ENCODE measurements around the gene SPTB.

DNA sequence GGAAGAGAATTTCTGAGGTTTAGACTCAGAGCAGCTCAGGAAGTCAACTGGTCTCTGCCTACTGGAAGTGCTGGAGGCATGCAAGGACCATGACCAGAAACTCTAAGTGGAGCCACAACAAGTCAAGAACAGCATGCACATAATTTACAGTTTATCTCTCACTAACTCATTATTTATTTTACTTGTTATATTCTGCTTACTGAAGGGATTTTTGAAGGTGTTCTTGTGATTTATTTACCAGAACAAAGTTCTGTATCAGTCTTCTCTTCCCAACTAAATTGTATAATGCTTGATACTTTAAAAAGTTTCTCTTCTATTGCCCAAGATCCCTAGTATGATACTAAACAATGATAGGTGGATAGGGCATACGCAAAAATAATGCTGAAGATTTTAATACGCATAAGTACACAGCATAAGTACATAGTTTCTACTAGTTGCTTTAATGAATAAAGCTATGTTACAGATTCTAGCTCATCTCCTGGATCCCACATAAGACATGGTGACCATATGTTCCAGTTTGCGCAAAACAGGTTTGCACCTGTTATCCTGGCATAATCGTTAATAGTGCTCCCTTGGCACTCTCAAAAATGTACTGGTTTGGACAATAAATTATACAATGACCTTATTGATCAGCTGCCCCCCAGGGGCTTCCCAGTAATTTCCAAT, 11.6 kb upstream of the SPTB start:
- TF ChIP-seq, protein P1, sequence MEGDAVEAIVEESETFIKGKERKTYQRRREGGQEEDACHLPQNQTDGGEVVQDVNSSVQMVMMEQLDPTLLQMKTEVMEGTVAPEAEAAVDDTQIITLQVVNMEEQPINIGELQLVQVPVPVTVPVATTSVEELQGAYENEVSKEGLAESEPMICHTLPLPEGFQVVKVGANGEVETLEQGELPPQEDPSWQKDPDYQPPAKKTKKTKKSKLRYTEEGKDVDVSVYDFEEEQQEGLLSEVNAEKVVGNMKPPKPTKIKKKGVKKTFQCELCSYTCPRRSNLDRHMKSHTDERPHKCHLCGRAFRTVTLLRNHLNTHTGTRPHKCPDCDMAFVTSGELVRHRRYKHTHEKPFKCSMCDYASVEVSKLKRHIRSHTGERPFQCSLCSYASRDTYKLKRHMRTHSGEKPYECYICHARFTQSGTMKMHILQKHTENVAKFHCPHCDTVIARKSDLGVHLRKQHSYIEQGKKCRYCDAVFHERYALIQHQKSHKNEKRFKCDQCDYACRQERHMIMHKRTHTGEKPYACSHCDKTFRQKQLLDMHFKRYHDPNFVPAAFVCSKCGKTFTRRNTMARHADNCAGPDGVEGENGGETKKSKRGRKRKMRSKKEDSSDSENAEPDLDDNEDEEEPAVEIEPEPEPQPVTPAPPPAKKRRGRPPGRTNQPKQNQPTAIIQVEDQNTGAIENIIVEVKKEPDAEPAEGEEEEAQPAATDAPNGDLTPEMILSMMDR (IDR thresholded peaks at IDR 0.05 in 4 of 5, conservative IDR thresholded peaks at IDR 0.05 in 1 of 5): no peak
- TF ChIP-seq POLR2A (IDR thresholded peaks at IDR 0.05): no peak
